ENCODE measurements around the gene CD180. TPM values are rescaled to one million over a fixed set of nuclear protein-coding genes. Genes with fewer than 3 reads are reported as not detected.

The CD180 gene
- total and polyA plus RNA-seq, 2 donors (not counting 3 experiments of a cell fraction or from before 2014, with no cell fraction given): not detected

GRCh38 chr5:67214707-67215447 lies 18.3 kb upstream of the CD180 start:
- Histone ChIP-seq H3K4me2 (ENCODE audit: insufficient read depth, low read length) (no peak overlapping the region), H3K4me3 (replicated peaks in 1 of 3; ENCODE audit: insufficient read depth in 1 of 3, low read depth in 1 of 3, low read length in 3 of 3) (no peak overlapping the region), H3K79me2 (ENCODE audit: control insufficient read depth, insufficient read depth, low read length) (no peaks in the 10 kb centered on the region), H3K9me1 (replicated peaks; ENCODE audit: control insufficient read depth, extremely low read depth, insufficient read depth, low read length) (no peaks in the 10 kb centered on the region), H3K4me1 (ENCODE audit: control insufficient read depth, extremely low read depth, insufficient read depth, low read length) (peaks cover 17% of the 10 kb centered on the region), H3K27me3 (ENCODE audit: control insufficient read depth in 2 of 2, insufficient read depth in 2 of 2, low read length in 2 of 2) (no peaks in the 10 kb centered on the region), H3K9me3 (replicated peaks; ENCODE audit: control insufficient read depth, insufficient read depth, low read length) (no peaks in the 10 kb centered on the region), H2AFZ (ENCODE audit: low read depth, low read length) (no peak overlapping the region), H3K27ac (ENCODE audit: insufficient read depth, low read depth, low read length) (peak overlapping the region; percentile 62), H3K9ac (replicated peaks; ENCODE audit: extremely low read depth, insufficient read depth, low read length) (no peak overlapping the region), H4K20me1 (replicated peaks; ENCODE audit: control insufficient read depth, extremely low read depth, insufficient read depth, low read length) (no peaks in the 10 kb centered on the region), H3K36me3 (ENCODE audit: control insufficient read depth in 2 of 2, extremely low read depth in 1 of 2, insufficient read depth in 2 of 2, low read length in 2 of 2) (no peaks in the 10 kb centered on the region)
- peak; percentile 21 for DNase-seq (ENCODE audit: low read depth, low spot score)
- ChIA-PET CTCF (interaction anchor here (0.9 to 2.3 kb wide), 6 partner anchors 17 to 1038 kb away, joined by 3 to 8 read pairs (median 3); no protein-coding TSS in a partner anchor), POLR2A (no interaction called here)
- intact Hi-C loops (cut with micrococcal nuclease): no loop called here
- no peak for TF ChIP-seq FOS (IDR thresholded peaks at IDR 0.05; ENCODE audit: borderline replicate concordance, insufficient read depth, low read length)
- no peak for TF ChIP-seq EZH2 (IDR thresholded peaks at IDR 0.05; ENCODE audit: borderline replicate concordance, low read depth, low read length, severe bottlenecking)
- no peak for TF ChIP-seq POLR2A (IDR thresholded peaks at IDR 0.05; ENCODE audit: low read depth, low read length)
- TF ChIP-seq, protein P1, sequence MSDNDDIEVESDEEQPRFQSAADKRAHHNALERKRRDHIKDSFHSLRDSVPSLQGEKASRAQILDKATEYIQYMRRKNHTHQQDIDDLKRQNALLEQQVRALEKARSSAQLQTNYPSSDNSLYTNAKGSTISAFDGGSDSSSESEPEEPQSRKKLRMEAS (IDR thresholded peaks at IDR 0.05; ENCODE audit: insufficient read depth, insufficient read length): no peak
- TF ChIP-seq POLR2AphosphoS5 (IDR thresholded peaks at IDR 0.05; ENCODE audit: insufficient read depth, low read depth, low read length): no peak
- no peak for TF ChIP-seq MYC (IDR thresholded peaks at IDR 0.05; ENCODE audit: low read depth, low read length)
- TF ChIP-seq CTCF (IDR thresholded peaks at IDR 0.05; ENCODE audit: extremely low read depth in 1 of 2, insufficient read depth in 1 of 2, low read depth in 1 of 2, low read length in 2 of 2): no peak
- TF ChIP-seq GATA2 (IDR thresholded peaks at IDR 0.05; ENCODE audit: insufficient read depth, insufficient read length, low read depth, low read length): no peak
- TF ChIP-seq JUN (IDR thresholded peaks at IDR 0.05; ENCODE audit: borderline replicate concordance, insufficient read depth, insufficient read length, low read depth): no peak
- peak; percentile 70 for FAIRE-seq
- dilution Hi-C loops (cut with MboI; ENCODE audit: extremely low pct_ligation_motif_present, low sequenced_read_pairs): no loop called here
- no TSS peak for BruUV-seq (replicated peaks)
